IPS-NIHi7 (cell line): ENCODE results near the gene ATXN2.
A peak's percentile ranks its signal among the peaks of the same experiment; 100 is the strongest.
"Not testable (repeated sequence)": the region's sequence is repeated elsewhere in the genome, so short reads cannot be mapped to it uniquely, and the experiment has no call there.

ENCODE experiments used
- DNase-seq: peaks from one replicate; pipeline ENCODE4 v3.0.0; 2012; ENCODE audit warnings: mixed read lengths; ENCODE audit errors: extremely low spot score

Gene ATXN2, protein sequence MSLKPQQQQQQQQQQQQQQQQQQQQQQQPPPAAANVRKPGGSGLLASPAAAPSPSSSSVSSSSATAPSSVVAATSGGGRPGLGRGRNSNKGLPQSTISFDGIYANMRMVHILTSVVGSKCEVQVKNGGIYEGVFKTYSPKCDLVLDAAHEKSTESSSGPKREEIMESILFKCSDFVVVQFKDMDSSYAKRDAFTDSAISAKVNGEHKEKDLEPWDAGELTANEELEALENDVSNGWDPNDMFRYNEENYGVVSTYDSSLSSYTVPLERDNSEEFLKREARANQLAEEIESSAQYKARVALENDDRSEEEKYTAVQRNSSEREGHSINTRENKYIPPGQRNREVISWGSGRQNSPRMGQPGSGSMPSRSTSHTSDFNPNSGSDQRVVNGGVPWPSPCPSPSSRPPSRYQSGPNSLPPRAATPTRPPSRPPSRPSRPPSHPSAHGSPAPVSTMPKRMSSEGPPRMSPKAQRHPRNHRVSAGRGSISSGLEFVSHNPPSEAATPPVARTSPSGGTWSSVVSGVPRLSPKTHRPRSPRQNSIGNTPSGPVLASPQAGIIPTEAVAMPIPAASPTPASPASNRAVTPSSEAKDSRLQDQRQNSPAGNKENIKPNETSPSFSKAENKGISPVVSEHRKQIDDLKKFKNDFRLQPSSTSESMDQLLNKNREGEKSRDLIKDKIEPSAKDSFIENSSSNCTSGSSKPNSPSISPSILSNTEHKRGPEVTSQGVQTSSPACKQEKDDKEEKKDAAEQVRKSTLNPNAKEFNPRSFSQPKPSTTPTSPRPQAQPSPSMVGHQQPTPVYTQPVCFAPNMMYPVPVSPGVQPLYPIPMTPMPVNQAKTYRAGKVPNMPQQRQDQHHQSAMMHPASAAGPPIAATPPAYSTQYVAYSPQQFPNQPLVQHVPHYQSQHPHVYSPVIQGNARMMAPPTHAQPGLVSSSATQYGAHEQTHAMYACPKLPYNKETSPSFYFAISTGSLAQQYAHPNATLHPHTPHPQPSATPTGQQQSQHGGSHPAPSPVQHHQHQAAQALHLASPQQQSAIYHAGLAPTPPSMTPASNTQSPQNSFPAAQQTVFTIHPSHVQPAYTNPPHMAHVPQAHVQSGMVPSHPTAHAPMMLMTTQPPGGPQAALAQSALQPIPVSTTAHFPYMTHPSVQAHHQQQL

DNA sequence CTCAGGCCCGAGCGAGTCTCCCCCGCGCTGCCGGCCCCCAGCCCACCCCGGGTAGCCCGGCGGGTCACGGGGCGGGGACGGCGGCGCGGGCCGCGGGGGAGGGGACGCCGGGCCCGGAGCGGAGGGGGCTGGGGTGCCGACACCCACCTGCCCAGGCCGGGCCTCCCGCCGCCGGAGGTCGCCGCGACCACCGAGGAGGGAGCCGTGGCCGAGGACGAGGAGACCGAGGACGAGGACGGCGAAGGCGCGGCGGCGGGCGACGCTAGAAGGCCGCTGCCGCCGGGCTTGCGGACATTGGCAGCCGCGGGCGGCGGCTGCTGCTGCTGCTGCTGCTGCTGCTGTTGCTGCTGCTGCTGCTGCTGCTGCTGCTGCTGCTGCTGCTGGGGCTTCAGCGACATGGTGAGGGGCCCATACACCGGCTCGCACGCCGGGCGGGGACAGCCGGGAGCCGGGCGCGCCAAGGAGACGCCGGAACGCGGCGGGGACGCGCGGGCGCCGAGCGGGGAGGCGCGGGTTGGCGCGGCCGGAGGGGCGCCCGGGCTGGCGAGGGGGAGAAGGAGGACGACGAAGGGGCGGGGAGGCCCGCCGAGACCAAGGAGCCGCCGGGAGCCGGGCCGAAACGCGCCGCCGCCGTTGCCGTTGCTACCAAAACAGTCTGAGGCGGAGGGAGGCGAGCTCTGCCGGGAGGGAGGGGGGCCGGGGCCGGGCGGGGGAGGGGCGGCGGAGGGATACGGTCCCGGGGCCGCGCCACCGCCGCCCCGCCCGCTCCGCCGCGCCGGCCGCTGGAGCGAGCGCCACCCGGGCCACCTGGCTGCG lies at the start of gene ATXN2:
Gene ATXN2 (minus strand): TSS at position 679 of the 816 bp plus-strand sequence. CDS start 281 bp downstream, at position 398.
- DNase-seq, result peak; percentile 86

DNA sequence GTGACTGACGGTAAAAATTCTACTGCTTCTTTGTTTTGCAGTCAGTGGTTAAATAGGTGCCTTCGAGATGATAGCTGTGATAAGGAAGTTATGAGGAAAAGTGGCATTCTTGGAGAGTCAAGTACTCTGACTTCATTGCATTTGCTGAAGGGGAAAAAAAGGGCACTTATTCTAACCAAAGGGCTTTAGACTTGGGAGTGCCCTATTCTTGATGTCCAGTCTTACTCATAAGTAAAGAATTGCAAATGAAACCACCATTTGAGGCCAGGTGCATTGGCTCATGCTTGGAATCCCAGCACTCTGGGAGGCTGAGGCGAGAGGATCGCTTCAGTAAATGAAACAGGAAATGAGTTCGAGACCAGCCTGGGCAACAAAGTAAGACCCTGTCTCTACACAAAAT lies 46.3 kb upstream of the ATXN2 start:
- no peak for DNase-seq

DNA sequence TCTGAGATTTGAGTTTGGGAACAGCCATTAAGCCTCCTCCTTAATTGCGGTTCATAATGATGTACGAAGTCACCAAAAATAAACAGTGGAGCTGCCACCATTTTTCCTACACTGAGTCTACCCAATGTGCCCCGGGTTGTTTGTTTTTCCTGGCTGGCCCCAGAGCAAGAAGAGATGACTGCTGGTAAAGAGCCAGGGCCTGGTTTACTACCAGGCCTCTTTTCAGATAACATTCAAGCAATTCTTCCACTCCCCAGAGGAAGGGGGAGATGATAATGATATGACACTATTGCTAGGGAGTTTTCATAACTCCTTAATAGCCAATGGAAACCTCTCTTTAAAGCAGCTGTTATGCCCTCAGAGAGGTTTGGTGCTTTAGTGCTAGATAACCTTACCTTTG lies 44.3 kb upstream of the ATXN2 start:
- no peak for DNase-seq

DNA sequence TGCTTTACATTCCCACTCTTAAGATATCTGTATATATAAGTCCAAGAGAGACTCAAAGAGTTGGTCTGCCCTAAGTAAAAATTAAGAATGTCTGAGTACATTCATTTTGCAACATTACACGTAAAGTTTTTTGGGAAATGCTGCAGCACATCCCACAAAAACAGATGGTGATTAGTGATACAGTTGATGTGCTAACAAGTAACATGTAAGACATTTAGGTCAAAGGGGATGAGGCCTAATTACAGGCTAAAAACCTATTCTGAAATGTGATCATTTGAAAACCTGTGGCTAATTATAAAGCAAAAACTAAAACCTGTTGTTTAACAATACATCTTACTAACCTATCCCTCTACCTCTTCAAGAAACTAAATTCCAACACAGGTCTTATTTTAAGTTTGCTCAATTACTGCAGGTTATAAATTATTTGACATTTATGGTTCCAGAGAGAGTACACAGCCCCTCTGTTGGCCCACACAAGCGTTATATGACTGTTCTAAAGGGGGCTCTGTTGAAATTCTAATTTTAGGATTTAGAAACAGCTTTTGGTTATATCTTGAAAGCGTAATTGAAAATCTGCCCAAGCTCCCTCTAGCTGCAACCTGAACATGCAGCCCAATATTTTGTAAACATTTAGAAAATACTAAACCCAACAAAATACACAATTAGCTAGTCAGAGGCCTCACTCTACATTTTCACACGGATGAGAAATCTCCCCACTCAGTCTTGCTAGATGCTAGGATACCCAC lies 43.7 kb upstream of the ATXN2 start:
- no peak for DNase-seq

DNA sequence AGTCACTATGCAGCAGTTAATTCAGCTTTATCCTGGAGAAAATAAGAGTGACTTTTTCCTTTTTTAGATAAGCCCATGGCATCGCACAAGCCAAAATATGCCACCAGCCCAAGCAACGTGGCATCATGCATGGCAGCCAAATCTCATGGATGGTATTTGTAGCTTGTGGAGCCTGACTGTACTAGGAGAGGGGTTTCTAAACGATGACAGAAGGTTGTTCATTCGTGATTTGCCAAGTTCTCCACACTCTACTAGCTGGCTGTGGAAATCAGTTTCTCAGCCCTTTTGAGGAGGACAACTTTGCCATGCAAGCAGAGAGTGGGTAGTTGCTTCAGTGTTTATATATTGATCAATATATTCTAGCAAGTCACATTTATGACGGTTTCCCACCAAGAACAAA lies 41.4 kb upstream of the ATXN2 start:
- DNase-seq, result no peak

DNA sequence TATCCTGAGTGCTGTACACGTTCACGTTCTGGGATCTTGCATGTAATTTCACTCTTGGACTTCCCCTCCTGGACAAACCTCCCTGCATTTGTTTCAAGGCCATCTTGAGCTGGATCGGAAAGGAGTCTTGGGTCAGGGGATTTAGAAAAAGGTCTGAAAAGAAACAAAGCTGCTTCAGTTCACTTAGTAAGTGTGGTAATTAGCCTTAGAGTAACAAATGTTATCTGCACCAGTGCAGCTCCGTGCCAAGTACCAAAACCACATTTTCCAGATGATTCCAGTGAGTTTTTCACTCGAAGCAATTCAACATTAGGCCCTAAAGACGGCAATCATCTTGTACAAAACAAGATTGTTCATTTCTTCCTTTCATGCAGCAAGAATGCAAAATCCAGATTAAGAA lies 39.4 kb upstream of the ATXN2 start:
- no peak for DNase-seq

DNA sequence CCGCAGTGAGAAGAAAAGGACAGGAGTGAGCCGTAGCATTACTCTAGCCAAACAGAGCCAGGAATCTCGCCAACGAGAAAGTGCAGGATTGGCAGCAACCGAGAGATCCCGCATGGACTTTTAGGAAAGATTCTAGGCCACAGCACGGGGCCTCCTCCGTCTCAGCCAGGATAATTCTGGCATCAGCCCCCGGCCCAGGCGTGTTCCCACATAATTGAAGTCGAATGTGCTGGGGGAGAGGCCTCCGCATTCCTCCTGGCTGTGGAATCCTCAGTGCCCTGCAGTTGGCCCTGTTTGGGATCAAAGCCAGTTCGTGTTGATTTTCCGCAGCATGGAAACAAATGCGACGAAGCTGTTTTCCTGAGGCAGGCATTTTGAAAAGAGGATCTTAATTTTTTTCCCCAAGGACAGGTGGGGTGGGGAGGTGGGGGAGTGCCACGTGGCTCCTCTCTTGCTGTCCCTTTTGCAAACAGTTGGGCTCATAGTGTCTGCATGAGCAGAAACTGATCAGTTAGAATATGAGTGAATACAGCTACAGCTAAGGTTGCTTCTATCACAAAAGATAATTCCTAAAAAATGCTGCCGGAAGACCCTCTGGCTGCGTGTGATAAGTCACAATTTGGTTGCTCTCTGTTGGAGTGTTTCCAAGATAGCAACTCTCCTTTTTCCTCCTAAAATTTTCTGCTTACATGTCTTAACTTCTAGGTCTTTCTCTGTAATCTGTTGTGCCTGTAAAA lies 37.3 kb upstream of the ATXN2 start:
- DNase-seq, result peak; percentile 82

DNA sequence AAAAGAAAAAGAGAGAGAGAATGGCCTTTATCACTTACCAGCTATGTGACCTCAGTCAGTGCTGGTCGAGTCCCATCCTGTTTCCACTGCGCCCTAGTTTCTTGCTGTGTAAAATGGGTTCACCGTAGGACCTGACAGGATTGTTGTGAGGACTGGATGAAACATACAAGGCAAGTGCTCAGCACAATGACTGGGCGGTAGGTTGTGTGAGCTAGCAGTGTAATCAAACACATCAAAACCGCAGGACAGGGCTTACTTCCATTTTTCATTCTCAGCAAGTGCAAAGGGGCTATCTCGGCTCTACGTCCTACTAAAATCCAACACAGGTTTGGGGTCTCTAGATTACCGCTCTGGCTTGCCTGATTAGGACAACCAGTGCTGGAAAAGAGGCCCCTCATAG lies 36.4 kb upstream of the ATXN2 start:
- DNase-seq, result no peak

DNA sequence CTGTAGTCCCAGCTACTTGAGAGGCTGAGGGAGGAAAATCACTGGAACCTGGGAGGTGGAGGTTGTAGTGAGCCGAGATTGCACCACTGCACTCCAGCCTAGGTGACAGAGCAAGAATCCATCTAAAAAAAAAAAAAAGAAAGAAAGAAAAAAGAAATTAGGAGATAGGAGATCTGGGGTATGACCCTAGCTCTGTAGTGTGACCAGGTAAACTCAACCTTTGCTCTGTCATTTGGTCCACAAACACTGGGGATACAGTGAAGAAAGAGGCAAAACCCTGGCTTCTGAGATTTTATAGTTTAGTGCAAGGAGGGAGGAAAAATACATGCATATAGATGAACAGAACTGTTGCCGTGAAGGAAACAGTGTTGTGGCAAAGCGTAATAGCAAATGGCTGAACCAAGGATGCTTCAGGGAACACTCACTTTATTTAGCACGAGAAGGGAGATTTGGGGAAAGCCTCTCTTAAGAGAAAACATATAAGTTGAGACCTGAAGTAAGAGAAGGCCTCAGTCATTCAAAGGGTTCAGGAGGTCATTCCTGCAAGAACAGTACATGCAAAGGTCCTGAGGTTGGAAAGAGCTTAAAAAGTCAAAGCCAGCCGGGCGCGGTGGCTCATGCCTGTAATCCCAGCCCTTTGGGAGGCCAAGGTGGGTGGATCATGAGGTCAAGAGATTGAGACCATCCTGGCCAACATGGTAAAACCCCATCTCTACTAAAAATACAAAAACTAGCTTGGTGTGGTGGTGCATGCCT lies 29.6 kb upstream of the ATXN2 start:
- DNase-seq, result no peak

DNA sequence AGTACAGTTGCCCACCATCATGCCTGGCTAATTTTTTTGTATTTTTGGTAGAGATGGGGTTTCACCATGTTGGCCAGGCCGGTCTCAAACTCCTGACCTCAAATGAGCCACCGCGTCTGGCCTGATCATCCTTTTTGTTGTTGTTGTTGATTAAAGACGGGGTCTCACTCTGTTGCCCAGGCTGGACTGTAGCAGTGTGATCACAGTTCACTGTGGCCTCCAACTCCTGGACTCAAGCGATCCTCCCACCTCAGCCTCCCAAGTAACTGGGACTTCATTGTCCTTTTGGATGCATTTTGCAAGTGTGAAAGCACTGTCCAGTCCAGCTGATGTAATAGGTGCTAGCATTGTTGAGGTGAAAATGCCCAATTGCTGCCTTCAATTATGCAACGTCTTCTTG lies 27.1 kb upstream of the ATXN2 start:
- no peak for DNase-seq

DNA sequence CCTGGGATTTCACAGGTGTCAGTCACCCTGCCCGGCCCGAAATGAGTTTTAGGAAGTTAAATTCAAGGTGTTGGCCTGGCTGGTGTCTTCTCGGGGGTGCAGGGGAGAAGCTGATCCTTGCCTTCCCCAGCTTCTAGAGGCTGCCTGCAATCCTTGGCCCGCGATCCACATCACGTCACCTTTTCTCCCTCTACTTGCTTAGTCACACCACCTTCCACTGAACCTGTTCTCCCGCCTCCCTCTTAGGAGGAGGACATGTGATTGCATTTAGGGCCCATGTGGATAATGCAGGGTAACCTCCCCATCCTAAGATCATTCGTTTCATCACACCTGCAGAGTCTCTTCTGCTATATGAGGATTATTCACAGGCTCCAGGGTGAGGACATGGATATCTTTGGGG lies 25.4 kb upstream of the ATXN2 start:
- DNase-seq, result no peak

DNA sequence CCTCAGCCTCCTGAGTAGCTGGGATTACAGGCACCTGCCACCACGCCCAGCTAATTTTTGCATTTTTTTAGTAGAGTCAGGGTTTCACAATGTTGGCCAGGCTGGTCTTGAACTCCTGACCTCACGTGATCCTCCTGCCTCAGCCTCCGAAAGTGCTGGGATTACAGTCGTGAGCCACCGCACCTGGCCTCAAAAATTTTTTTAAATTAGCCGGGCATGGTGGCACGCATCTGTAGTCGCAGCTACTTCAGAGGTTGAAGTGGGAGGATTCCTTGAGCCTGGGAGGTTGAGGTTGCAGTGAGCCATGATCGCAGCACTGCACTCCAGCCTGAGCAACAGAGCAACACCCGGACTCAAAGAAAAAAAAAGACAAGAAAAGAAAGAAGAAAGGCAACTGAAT lies 18.7 kb upstream of the ATXN2 start:
- DNase-seq, result not testable (repeated sequence)

DNA sequence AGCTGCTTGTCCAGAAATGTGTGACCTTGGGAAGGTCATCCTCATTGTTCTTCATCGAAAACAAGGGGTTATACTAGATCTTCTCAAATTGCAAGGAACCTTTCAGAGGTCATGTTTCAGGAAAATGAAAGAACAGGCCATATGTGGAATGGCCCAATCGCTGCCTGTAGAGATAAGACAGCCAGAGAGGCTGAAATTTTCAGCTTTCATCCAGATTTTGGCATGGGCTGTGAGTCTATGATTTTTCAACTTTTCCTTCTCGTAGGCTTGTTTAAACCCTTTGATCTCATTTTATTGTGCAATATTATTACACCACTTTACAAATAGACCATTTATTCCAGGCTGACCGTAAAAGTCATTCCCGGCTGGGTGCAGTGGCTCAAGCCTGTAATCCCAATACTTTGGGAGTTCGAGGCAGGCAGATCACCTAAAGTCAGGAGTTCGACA lies 17.1 kb upstream of the ATXN2 start:
- no peak for DNase-seq

DNA sequence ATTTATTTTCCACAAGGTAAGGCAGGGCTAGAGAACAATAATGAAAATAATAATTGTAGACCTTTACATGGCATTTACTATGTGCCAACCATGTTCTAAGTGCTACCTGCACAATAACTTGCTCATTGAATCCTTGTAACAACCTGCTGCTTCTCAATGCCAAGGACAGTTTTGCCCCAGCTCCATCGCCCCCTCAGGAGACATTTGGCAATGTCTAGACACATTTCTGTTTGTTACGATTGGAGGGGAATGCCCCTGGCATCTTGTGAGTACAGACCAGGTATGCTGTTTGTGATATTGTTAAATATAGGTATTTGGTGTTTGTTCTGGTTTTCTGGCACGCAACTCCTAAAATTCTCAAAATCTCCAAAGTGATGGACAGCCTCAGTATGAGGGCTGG lies 8.1 kb upstream of the ATXN2 start:
- no peak for DNase-seq

DNA sequence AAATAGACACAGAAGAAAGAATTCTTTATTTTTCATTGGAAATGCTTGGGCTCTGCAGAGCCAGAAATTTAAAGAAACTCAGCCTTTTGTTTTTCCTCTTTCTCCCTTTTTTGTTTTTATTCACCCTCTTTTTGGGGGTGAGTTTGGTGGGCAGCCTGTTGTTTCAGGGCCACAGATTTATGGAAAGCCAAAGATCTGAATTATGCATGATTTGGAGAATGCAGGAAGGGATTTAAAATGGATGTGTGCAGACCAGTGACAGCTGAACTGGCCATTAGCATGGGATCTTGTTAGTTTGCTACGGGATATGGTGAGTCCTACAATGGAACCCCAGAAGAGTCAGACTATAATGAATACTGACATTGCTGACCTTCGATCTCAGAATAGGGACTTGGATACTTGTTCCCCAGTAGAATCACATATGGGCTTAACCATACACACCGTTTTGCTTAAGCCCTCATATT lies 7.7 kb upstream of the ATXN2 start:
- DNase-seq, result no peak

DNA sequence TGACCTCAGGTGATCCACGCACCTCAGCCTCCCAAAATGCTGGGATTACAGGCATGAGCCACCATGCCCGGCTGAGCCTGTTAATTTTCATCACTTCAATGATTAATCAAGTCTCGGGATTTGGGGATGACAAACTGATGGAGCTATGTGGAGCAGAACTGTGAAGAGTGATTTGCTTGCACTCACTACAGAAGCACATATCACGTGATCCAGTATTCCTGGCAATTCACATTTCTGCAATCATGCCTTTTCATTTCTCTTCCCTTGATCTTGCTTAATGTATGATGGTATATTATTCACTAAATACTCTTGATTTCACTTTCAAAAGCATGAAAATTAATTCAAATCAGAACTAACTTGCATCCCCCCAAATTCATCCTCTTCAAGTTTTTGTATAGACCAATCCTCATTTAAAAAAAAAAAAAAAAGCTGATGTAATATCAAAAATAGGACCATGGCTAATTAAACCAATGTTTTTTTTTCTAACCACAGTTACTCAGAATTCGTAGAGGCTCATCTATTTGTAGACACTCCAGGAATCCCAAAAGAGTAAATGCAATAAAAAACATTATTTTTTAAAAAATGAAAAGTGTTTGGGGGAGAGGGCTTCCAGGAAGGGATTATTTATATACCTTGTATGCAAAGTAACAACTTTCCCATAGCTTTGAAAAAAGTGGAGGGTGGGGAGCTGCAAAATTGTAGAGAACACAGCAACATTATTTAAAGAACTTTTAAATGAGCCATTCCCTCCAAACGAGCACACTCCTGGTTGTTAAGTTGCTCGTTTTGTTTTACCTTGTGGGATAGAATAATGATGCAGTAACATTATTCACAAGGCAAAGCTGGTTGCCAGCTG lies 7.0 kb upstream of the ATXN2 start:
- DNase-seq, result no peak

DNA sequence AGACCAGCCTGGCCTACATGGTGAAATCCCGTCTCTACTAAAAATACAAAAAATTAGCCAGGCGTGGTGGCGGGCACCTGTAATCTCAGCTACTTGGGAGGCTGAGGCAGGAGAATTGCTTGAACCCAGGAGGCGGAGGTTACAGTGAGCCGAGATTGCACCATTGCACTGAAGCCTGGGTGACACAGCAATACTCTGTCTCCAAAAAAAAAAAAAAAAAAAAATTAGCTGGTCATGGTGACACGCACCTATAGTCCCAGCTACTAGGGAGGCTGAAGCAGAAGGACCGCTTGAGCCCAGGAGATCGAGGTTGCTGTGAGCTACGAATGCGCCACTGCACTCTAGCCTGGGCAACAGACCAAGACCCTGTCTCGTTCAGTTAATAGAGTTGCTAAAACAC lies 3.7 kb upstream of the ATXN2 start:
- DNase-seq, result not testable (repeated sequence)

DNA sequence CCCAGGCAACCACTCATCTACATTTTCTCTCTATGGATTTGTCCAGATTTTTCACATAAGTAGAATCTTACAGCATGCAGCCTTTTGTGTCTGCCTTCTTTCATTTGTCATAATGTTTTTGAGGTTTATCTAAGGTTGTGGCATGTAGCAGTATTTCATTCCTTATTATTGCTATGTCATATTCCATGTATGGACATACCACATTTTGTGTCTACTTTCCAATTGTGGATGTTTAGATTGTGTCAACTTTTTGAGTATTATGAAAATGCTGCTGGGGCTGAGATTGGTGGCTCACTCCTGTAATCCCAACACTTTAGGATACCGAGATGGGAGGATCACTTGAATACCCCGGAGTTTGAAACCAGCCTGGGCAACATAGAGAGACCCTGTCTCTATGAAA lies 3.2 kb upstream of the ATXN2 start:
- DNase-seq, result no peak
